HepG2 (cell line): ENCODE data around the gene KCNAB1. TPM values are rescaled to one million over a fixed set of nuclear protein-coding genes. Genes with fewer than 3 reads are reported as not detected.

Experiments
- ATAC-seq: fragments of 200-7000 bp; cut with Tn5 transposase; 3 replicates; pipeline ENCODE4 v1.9.1; 2020; ENCODE audit warnings: mild to moderate bottlenecking, moderate library complexity
- BruUV-seq: library from RNA; stranded (reverse); fragments of 400-500 nt; replicated peaks from 2 replicates; lab custom pipeline; 2021; lab: Mats Ljungman, UMichigan
- CTCF ChIA-PET: fragments of 300-600 bp; formaldehyde crosslinking; extraction: SDS; loops from one replicate; lab custom pipeline; 2021; ENCODE audit warnings: low total read pairs, inconsistent platforms, low intra/inter-chr PET ratio; lab: Yijun Ruan, JAX
- POLR2A ChIA-PET: fragments of 350-600 bp; sonication (Branson Sonifier 250); formaldehyde crosslinking; loops from one replicate; lab custom pipeline; 2020; ENCODE audit warnings: antibody characterized with exemption, inconsistent platforms; lab: Yijun Ruan, JAX
- DNase-seq: peaks from one replicate; pipeline ENCODE4 v3.0.0-alpha.2; 2015; ENCODE audit warnings: low spot score
- FAIRE-seq: peaks from 3 replicates; lab custom pipeline; 2011; peaks lifted over from hg19 to GRCh38; lab: Jason Lieb, UNC
- H2AFZ ChIP-seq: one replicate; pipeline ENCODE4 v1.6.1; 2011; ENCODE audit warnings: low read length, inconsistent platforms
- H3K27ac ChIP-seq: fragments of 300-600 bp; 3 replicates; pipeline ENCODE4 v1.8.0; 2011; ENCODE audit warnings: mixed run types, mild to moderate bottlenecking, mixed read lengths, low read length, inconsistent platforms; ENCODE audit not compliant: insufficient read depth; ENCODE audit errors: extremely low read length
- H3K27me3 ChIP-seq, 2 experiments: fragments of 200-600 bp in 1 of 2; 2 replicates in 1 of 2; 3 replicates in 1 of 2; pipeline versions ENCODE4 v1.6.0 to v1.8.0; 2011; ENCODE audit warnings: low read length in 2 of 2, mild to moderate bottlenecking in 2 of 2, moderate library complexity in 2 of 2, inconsistent platforms in 1 of 2; ENCODE audit not compliant: insufficient read depth in 2 of 2, control insufficient read depth in 1 of 2
- H3K36me3 ChIP-seq, 2 experiments: fragments of 200-600 bp in 1 of 2; replicated peaks in 1 of 2; 2 replicates in 1 of 2; 3 replicates in 1 of 2; pipeline versions ENCODE4 v1.5.1 to v1.8.0; 2011; ENCODE audit warnings: low read length in 2 of 2, inconsistent platforms in 1 of 2; ENCODE audit not compliant: insufficient read depth in 2 of 2, control insufficient read depth in 1 of 2
- H3K4me1 ChIP-seq: 2 replicates; pipeline ENCODE4 v1.5.1; 2012; ENCODE audit warnings: low read length, inconsistent platforms; ENCODE audit not compliant: insufficient read depth
- H3K4me2 ChIP-seq: 2 replicates; pipeline ENCODE4 v1.6.0; 2011; ENCODE audit warnings: low read depth, low read length, inconsistent platforms
- H3K4me3 ChIP-seq, 3 experiments: fragments of 200-600 bp in 1 of 3; sonication (generic), shearing (Covaris generic) in 1 of 3; replicated peaks in 1 of 3; 2 replicates each; pipeline ENCODE4 v1.5.1; 2011 to 2016; ENCODE audit warnings: low read length in 3 of 3, inconsistent platforms in 2 of 3, low read depth in 2 of 3, mild to moderate bottlenecking in 2 of 3, control low read depth in 1 of 3, mixed read lengths in 1 of 3; ENCODE audit not compliant: insufficient read depth in 1 of 3
- H3K79me2 ChIP-seq: one replicate; pipeline ENCODE4 v1.6.1; 2011; ENCODE audit warnings: low read length, inconsistent platforms; ENCODE audit not compliant: insufficient read depth
- H3K9ac ChIP-seq: 2 replicates; pipeline ENCODE4 v1.6.0; 2011; ENCODE audit warnings: mild to moderate bottlenecking, low read depth, low read length, inconsistent platforms; ENCODE audit not compliant: insufficient read depth
- H3K9me3 ChIP-seq: 2 replicates; pipeline ENCODE4 v1.5.1; 2012; ENCODE audit warnings: mild to moderate bottlenecking, low read length
- H4K20me1 ChIP-seq: 2 replicates; pipeline ENCODE4 v1.6.0; 2011; ENCODE audit warnings: inconsistent platforms, mild to moderate bottlenecking, low read length, moderate library complexity; ENCODE audit not compliant: insufficient read depth
- FOXK2 ChIP-seq: fragments of 450-650 bp; IDR thresholded peaks from 2 replicates; pipeline ENCODE4 v1.6.1; 2016
- IRF9 ChIP-seq: sonication (generic); formaldehyde crosslinking; IDR thresholded peaks from 2 replicates; pipeline ENCODE4 v1.8.0; 2022; ENCODE audit warnings: missing genetic modification reagents, mild to moderate bottlenecking, borderline replicate concordance
- NFE2L2 ChIP-seq: fragments of 150-350 bp; IDR thresholded peaks from 2 replicates; pipeline ENCODE4 v1.6.1; 2014; ENCODE audit warnings: low read length
- PRDM10 ChIP-seq: sonication (generic); formaldehyde crosslinking; IDR thresholded peaks from 2 replicates; pipeline ENCODE4 v1.4.0; 2020; ENCODE audit warnings: low read depth, missing genetic modification reagents
- RNF2 ChIP-seq: fragments of 450-650 bp; conservative IDR thresholded peaks from 2 replicates; pipeline ENCODE4 v1.6.1; 2016; ENCODE audit warnings: low read depth
- SP4 ChIP-seq: sonication (generic); formaldehyde crosslinking; IDR thresholded peaks from 2 replicates; pipeline ENCODE4 v1.8.1; 2023; ENCODE audit warnings: mild to moderate bottlenecking, missing genetic modification reagents
- TRIM24 ChIP-seq: sonication (generic); formaldehyde crosslinking; IDR thresholded peaks from 2 replicates; pipeline ENCODE4 v1.8.0; 2022; ENCODE audit warnings: mild to moderate bottlenecking, missing genetic modification reagents
- ZBTB34 ChIP-seq: sonication (generic); formaldehyde crosslinking; IDR thresholded peaks from 2 replicates; pipeline ENCODE4 v1.8.0; 2022; ENCODE audit warnings: mild to moderate bottlenecking, missing genetic modification reagents
- ZFY ChIP-seq: sonication (generic); formaldehyde crosslinking; IDR thresholded peaks from 2 replicates; pipeline ENCODE4 v1.4.0; 2020; ENCODE audit warnings: missing genetic modification reagents
- ZNF317 ChIP-seq: sonication (generic); formaldehyde crosslinking; IDR thresholded peaks from 2 replicates; pipeline ENCODE4 v1.5.0; 2020; ENCODE audit warnings: mild to moderate bottlenecking, missing genetic modification reagents
- ZNF766 ChIP-seq: sonication (generic); formaldehyde crosslinking; IDR thresholded peaks from 2 replicates; pipeline ENCODE4 v1.5.0; 2020; ENCODE audit warnings: missing genetic modification reagents, borderline replicate concordance
- WGBS: methylation state at CpG from one replicate; pipeline ENCODE4 v1.1.6; 2017; ENCODE audit warnings: low lambda C conversion rate; 5-methylcytosine and 5-hydroxymethylcytosine counted together
- in situ Hi-C: cut with HindIII; loops from 2 replicates; pipeline ENCODE4 v1.10.0; 2017; ENCODE audit warnings: low pct_unique_long_range_greater_than_20kb; ENCODE audit not compliant: extremely low pct_ligation_motif_present
- intact Hi-C: fragments of 100-400 bp; cut with micrococcal nuclease; formaldehyde crosslinking; loops from one replicate; pipeline ENCODE4 v1.10.0; 2022; ENCODE audit not compliant: unreplicated experiment
- polyA plus RNA-seq, 8 experiments: library from polyadenylated mRNA; depleted of rRNA in 3 of 8; stranded (reverse) in 7 of 8; unstranded in 1 of 8; fragments of >200 nt; fragmentation: Illumina TruSeq in 4 of 8; extraction: Trizol in 4 of 8; gene quantifications; 2 replicates each; pipeline versions ENCODE4 v1.2.1 to v1.2.3, GENCODE V29; 2011 to 2016; ENCODE audit warnings: low read depth in 4 of 8, missing spikeins in 1 of 8, mixed read lengths in 1 of 8; ENCODE audit not compliant: insufficient read depth in 1 of 8
- total RNA-seq, 5 experiments: library from RNA; depleted of rRNA; stranded (reverse); fragments of >200 nt; fragmentation: Illumina TruSeq; extraction: Trizol; gene quantifications; 2 replicates each; pipeline ENCODE4 v1.2.3, GENCODE V29; 2016; ENCODE audit warnings: low read depth in 1 of 5

KCNAB1 gene
- total and polyA plus RNA-seq, 2 of the 13 experiments (the other 11 are each of a cell fraction or from before 2014, with no cell fraction given): not detected

GRCh38 chr3:156432563-156432962 is 312.2 kb downstream of the KCNAB1 start:
- FAIRE-seq: no peak
- H3K27me3 ChIP-seq: no peaks in the 10 kb centered on the region; a peak in 1 of 5 replicates
- H3K4me3 ChIP-seq: no peak overlapping the region
- intact Hi-C loops: no loop called here
- no peaks in the 10 kb centered on the region for H4K20me1 ChIP-seq
- H3K79me2 ChIP-seq: no peaks in the 10 kb centered on the region
- no peak overlapping the region for H2AFZ ChIP-seq
- no peaks in the 10 kb centered on the region for H3K36me3 ChIP-seq
- H3K9me3 ChIP-seq: no peaks in the 10 kb centered on the region
- TF ChIP-seq SP4 (CRISPR knock-in tag) (no peak), ZBTB34 (CRISPR knock-in tag) (no peak), NFE2L2 (no peak), FOXK2 (no peak), IRF9 (CRISPR knock-in tag) (no peak), TRIM24 (no peak), ZNF317 (CRISPR knock-in tag) (no peak)
- no peaks in the 10 kb centered on the region for H3K4me1 ChIP-seq
- BruUV-seq: no TSS peak
- ATAC-seq: no peak
- POLR2A ChIA-PET: no interaction called here
- in situ Hi-C loops: no loop called here
- no peak overlapping the region for H3K4me2 ChIP-seq
- CTCF ChIA-PET: no interaction called here
- no peak overlapping the region for H3K9ac ChIP-seq
- 14% methylated on average over 2 of the region's 2 CpGs for WGBS
- no peak for DNase-seq
- no peak overlapping the region for H3K27ac ChIP-seq

GRCh38 chr3:156433138-156433537 is 312.8 kb downstream of the KCNAB1 start:
- ATAC-seq: no peak
- no peaks in the 10 kb centered on the region for H3K4me1 ChIP-seq
- H3K27me3 ChIP-seq: no peaks in the 10 kb centered on the region
- H3K36me3 ChIP-seq: no peaks in the 10 kb centered on the region
- no peak overlapping the region for H2AFZ ChIP-seq
- no peak overlapping the region for H3K4me2 ChIP-seq
- H3K27ac ChIP-seq: no peak overlapping the region
- CTCF ChIA-PET: no interaction called here
- in situ Hi-C loops (no loop called here), intact Hi-C loops (no loop called here)
- no peaks in the 10 kb centered on the region for H4K20me1 ChIP-seq
- BruUV-seq: no TSS peak
- POLR2A ChIA-PET: no interaction called here
- WGBS: 2% methylated on average over 5 of the region's 5 CpGs
- no peaks in the 10 kb centered on the region for H3K79me2 ChIP-seq
- no peak overlapping the region for H3K4me3 ChIP-seq
- H3K9ac ChIP-seq: no peak overlapping the region
- H3K9me3 ChIP-seq: no peaks in the 10 kb centered on the region
- FAIRE-seq: no peak
- DNase-seq: no peak
- no peak for TF ChIP-seq PRDM10 (CRISPR knock-in tag)
- TF ChIP-seq ZFY (CRISPR knock-in tag): no peak
- TF ChIP-seq ZNF766 (CRISPR knock-in tag): no peak
- TF ChIP-seq RNF2: no peak
